ENCODE data around the gene CYB5D1.

DNA sequence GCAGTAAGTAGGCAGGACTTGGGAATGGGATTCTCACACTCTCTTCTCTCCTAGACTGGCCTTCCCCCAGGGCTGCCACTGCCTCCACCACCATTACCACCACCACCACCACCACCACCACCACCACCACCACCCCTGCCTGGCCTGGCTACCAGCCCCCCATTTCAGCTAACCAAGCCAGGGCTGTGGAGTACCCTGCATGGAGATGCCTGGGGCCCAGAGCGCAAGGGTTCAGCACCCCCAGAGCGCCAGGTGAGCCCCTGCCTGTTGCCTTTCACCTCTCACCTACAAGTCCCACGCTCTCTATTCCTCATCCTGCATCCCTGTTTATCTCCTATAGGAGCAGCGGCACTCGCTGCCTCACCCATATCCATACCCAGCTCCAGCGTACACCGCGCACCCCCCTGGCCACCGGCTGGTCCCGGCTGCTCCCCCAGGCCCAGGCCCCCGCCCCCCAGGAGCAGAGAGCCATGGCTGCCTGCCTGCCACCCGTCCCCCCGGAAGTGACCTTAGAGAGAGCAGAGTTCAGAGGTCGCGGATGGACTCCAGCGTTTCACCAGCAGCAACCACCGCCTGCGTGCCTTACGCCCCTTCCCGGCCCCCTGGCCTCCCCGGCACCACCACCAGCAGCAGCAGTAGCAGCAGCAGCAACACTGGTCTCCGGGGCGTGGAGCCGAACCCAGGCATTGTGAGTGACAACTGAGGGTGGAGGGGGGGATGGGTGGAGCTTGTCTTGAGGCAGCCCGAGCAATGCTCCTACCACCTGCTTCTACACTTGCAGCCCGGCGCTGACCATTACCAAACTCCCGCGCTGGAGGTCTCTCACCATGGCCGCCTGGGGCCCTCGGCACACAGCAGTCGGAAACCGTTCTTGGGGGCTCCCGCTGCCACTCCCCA is 10.8 kb upstream of the CYB5D1 start:
- TF ChIP-seq POLR2AphosphoS5 (IDR thresholded peaks at IDR 0.05): no peak
- TF ChIP-seq, protein P1, sequence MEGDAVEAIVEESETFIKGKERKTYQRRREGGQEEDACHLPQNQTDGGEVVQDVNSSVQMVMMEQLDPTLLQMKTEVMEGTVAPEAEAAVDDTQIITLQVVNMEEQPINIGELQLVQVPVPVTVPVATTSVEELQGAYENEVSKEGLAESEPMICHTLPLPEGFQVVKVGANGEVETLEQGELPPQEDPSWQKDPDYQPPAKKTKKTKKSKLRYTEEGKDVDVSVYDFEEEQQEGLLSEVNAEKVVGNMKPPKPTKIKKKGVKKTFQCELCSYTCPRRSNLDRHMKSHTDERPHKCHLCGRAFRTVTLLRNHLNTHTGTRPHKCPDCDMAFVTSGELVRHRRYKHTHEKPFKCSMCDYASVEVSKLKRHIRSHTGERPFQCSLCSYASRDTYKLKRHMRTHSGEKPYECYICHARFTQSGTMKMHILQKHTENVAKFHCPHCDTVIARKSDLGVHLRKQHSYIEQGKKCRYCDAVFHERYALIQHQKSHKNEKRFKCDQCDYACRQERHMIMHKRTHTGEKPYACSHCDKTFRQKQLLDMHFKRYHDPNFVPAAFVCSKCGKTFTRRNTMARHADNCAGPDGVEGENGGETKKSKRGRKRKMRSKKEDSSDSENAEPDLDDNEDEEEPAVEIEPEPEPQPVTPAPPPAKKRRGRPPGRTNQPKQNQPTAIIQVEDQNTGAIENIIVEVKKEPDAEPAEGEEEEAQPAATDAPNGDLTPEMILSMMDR (IDR thresholded peaks at IDR 0.05): no peak
- no peak for TF ChIP-seq POLR2A (IDR thresholded peaks at IDR 0.05)

Measured in sigmoid colon (tissue), 4 donors.